Mammary epithelial cell (primary cell): ENCODE data around the gene TOGARAM2.

Source experiments
- EZH2 ChIP-seq: IDR thresholded peaks from 2 replicates; pipeline ENCODE4 v1.6.1; 2012; ENCODE audit warnings: low read length, inconsistent platforms, borderline replicate concordance
- TF ChIP-seq, protein P1 (sequence below), 2 donors: IDR thresholded peaks in 1 of 2; conservative IDR thresholded peaks in 1 of 2; 2 replicates each; pipeline ENCODE4 v1.5.1; 2011 to 2012; ENCODE audit warnings: inconsistent platforms in 2 of 2, low read length in 2 of 2, mild to moderate bottlenecking in 2 of 2, control low read depth in 1 of 2, low read depth in 1 of 2; ENCODE audit not compliant: insufficient read depth in 1 of 2; ENCODE audit errors: extremely low read depth in 1 of 2

- no peak for TF ChIP-seq EZH2
- TF ChIP-seq, protein P1, sequence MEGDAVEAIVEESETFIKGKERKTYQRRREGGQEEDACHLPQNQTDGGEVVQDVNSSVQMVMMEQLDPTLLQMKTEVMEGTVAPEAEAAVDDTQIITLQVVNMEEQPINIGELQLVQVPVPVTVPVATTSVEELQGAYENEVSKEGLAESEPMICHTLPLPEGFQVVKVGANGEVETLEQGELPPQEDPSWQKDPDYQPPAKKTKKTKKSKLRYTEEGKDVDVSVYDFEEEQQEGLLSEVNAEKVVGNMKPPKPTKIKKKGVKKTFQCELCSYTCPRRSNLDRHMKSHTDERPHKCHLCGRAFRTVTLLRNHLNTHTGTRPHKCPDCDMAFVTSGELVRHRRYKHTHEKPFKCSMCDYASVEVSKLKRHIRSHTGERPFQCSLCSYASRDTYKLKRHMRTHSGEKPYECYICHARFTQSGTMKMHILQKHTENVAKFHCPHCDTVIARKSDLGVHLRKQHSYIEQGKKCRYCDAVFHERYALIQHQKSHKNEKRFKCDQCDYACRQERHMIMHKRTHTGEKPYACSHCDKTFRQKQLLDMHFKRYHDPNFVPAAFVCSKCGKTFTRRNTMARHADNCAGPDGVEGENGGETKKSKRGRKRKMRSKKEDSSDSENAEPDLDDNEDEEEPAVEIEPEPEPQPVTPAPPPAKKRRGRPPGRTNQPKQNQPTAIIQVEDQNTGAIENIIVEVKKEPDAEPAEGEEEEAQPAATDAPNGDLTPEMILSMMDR (conservative IDR thresholded peaks at IDR 0.05 in 1 of 2, IDR thresholded peaks at IDR 0.05 in 1 of 2; ENCODE audit: extremely low read depth in 1 of 2, insufficient read depth in 1 of 2, low read depth in 1 of 2, low read length in 2 of 2) = no peak
Observed at GRCh38 chr2:29023188-29023587, 42.1 kb downstream of the TOGARAM2 start.
